ENCODE measurements around the gene GDF10. TPM values are rescaled to one million over a fixed set of nuclear protein-coding genes. Genes with fewer than 3 reads are reported as not detected.

Gene GDF10
- polyA plus RNA-seq, 12 donors = 0.97 to 5.1 (median 1.5) TPM; not detected in 2

- no peak for DNase-seq
Measured at GRCh38 chr10:47290338-47290737, 9.7 kb upstream of the GDF10 start.

- no peak for DNase-seq
Measured at GRCh38 chr10:47291682-47292081, 8.3 kb upstream of the GDF10 start.

- no peak for DNase-seq
Measured at GRCh38 chr10:47294057-47294456, 5.9 kb upstream of the GDF10 start.

- DNase-seq = no peak
Measured at GRCh38 chr10:47294501-47294900, 5.5 kb upstream of the GDF10 start.

- no peak for DNase-seq
Measured at GRCh38 chr10:47295411-47295810, 4.6 kb upstream of the GDF10 start.

- DNase-seq = no peak
Measured at GRCh38 chr10:47296156-47296894, 3.7 kb upstream of the GDF10 start.

GRCh38 chr10:47296941-47297340 lies 3.1 kb upstream of the GDF10 start:
- DNase-seq = no peak

- no peak for DNase-seq
Measured at GRCh38 chr10:47297866-47298540, 2.0 kb upstream of the GDF10 start.

GRCh38 chr10:47298715-47299114 lies 1.3 kb upstream of the GDF10 start:
- DNase-seq = no peak

- DNase-seq = no peak
Measured at GRCh38 chr10:47300429-47300931, 483 bp downstream of the GDF10 start.

GRCh38 chr10:47301833-47302232 lies 1.8 kb downstream of the GDF10 start:
- no peak for DNase-seq

GRCh38 chr10:47303105-47303504 lies 3.1 kb downstream of the GDF10 start:
- no peak for DNase-seq

GRCh38 chr10:47303866-47304265 lies 3.9 kb downstream of the GDF10 start:
- no peak for DNase-seq

GRCh38 chr10:47305566-47305965 lies 5.6 kb downstream of the GDF10 start:
- no peak for DNase-seq

GRCh38 chr10:47306387-47307210 lies 6.6 kb downstream of the GDF10 start:
- no peak for DNase-seq

- no peak for DNase-seq
Measured at GRCh38 chr10:47307381-47307780, 7.4 kb downstream of the GDF10 start.

GRCh38 chr10:47308775-47309174 lies 8.8 kb downstream of the GDF10 start:
- DNase-seq = no peak

- no peak for DNase-seq
Measured at GRCh38 chr10:47309408-47310089, 9.6 kb downstream of the GDF10 start.

GRCh38 chr10:47310090-47310505 lies 10.1 kb downstream of the GDF10 start:
- DNase-seq = no peak

- DNase-seq = no peak
Measured at GRCh38 chr10:47311193-47311931, 11.4 kb downstream of the GDF10 start.

Data from muscle of arm (tissue), 12 donors.